Hepatic stellate cell (primary cell): ENCODE measurements around the gene CCDC159.
"Not testable (repeated sequence)": the region's sequence is repeated elsewhere in the genome, so short reads cannot be mapped to it uniquely, and the experiment has no call there.

ENCODE experiments used
- DNase-seq: peaks from one replicate; pipeline ENCODE4 v3.0.0; 2011; ENCODE audit warnings: low spot score

The CCDC159 gene

GRCh38 chr19:11338121-11338520 lies 8.2 kb upstream of the CCDC159 start:
- no peak for DNase-seq

- no peak for DNase-seq
These were observed 7.6 kb upstream of the CCDC159 start for GRCh38 chr19:11338569-11339253.

GRCh38 chr19:11339254-11340098 lies 6.8 kb upstream of the CCDC159 start, which contains the start of gene RAB3D:
RAB3D (minus strand) TSS chr19:11339657; CDS start chr19:11337399, 2,258 bp downstream.
- DNase-seq, result peak; percentile 95

GRCh38 chr19:11340099-11340467 lies 6.2 kb upstream of the CCDC159 start:
- not testable (repeated sequence) for DNase-seq

- no peak for DNase-seq
These were observed 3.9 kb upstream of the CCDC159 start for GRCh38 chr19:11342429-11342828.

- DNase-seq, result no peak
These were observed 1.1 kb upstream of the CCDC159 start for GRCh38 chr19:11345122-11345803.

- no peak for DNase-seq
These were observed 1.3 kb downstream of the CCDC159 start for GRCh38 chr19:11347546-11348039.

GRCh38 chr19:11349171-11349570 lies 2.9 kb downstream of the CCDC159 start:
- no peak for DNase-seq

GRCh38 chr19:11354102-11354501 lies 7.8 kb downstream of the CCDC159 start:
- not testable (repeated sequence) for DNase-seq

GRCh38 chr19:11355160-11356073 lies 9.1 kb downstream of the CCDC159 start, which contains the start of gene PLPPR2:
PLPPR2 (plus strand) TSS chr19:11355432; CDS start chr19:11357674, 2,242 bp downstream.
- DNase-seq, result peak; percentile 95

GRCh38 chr19:11356074-11356397 lies 9.7 kb downstream of the CCDC159 start:
- no peak for DNase-seq

GRCh38 chr19:11356676-11357550 lies 10.6 kb downstream of the CCDC159 start:
- no peak for DNase-seq

- no peak for DNase-seq
These were observed 13.1 kb downstream of the CCDC159 start for GRCh38 chr19:11359421-11359820.

- DNase-seq, result no peak
These were observed 14.9 kb downstream of the CCDC159 start for GRCh38 chr19:11361037-11361770.

- no peak for DNase-seq
These were observed 15.7 kb downstream of the CCDC159 start for GRCh38 chr19:11361771-11362731.

GRCh38 chr19:11363881-11364280 lies 17.6 kb downstream of the CCDC159 start:
- no peak for DNase-seq

GRCh38 chr19:11364296-11364904 lies 18.1 kb downstream of the CCDC159 start:
- DNase-seq, result no peak

- DNase-seq, result no peak
These were observed 18.6 kb downstream of the CCDC159 start for GRCh38 chr19:11364935-11365334.
